ENCODE results near the gene NUMB. TPM values are rescaled to one million over a fixed set of nuclear protein-coding genes. Genes with fewer than 3 reads are reported as not detected.
A peak's percentile ranks its signal among the peaks of the same experiment; 100 is the strongest.

NUMB gene
- total RNA-seq (2014; rRNA removed; shearing (Covaris generic)): 17.1 and 17.8 TPM in 2 replicates

- DNase-seq (ENCODE audit: low read depth): peak; percentile 100
Observed at GRCh38 chr14:73458183-73458976, at the start of gene NUMB. NUMB (minus strand) TSS chr14:73458546; CDS start chr14:73355751, 102,795 bp downstream.

GRCh38 chr14:73503648-73504047 lies 45.3 kb upstream of the NUMB start:
- peak; percentile 87 for DNase-seq (ENCODE audit: low read depth)

- DNase-seq (ENCODE audit: low read depth): no peak
Observed at GRCh38 chr14:73502017-73502619, 43.8 kb upstream of the NUMB start.

- DNase-seq (ENCODE audit: low read depth): no peak
Observed at GRCh38 chr14:73500360-73500759, 42.0 kb upstream of the NUMB start.

- no peak for DNase-seq (ENCODE audit: low read depth)
Observed at GRCh38 chr14:73494593-73494992, 36.2 kb upstream of the NUMB start.

GRCh38 chr14:73492670-73493069 lies 34.3 kb upstream of the NUMB start:
- no peak for DNase-seq (ENCODE audit: low read depth)

GRCh38 chr14:73492043-73492552 lies 33.8 kb upstream of the NUMB start:
- no peak for DNase-seq (ENCODE audit: low read depth)

GRCh38 chr14:73491256-73492042 lies 33.1 kb upstream of the NUMB start:
- peak; percentile 73 for DNase-seq (ENCODE audit: low read depth)

- DNase-seq (ENCODE audit: low read depth): peak; percentile 79
Observed at GRCh38 chr14:73489481-73490175, 31.3 kb upstream of the NUMB start.

GRCh38 chr14:73478684-73479083 lies 20.3 kb upstream of the NUMB start:
- DNase-seq (ENCODE audit: low read depth): no peak

- no peak for DNase-seq (ENCODE audit: low read depth)
Observed at GRCh38 chr14:73477618-73478266, 19.4 kb upstream of the NUMB start.

GRCh38 chr14:73476451-73476931 lies 18.1 kb upstream of the NUMB start:
- peak; percentile 55 for DNase-seq (ENCODE audit: low read depth)

- DNase-seq (ENCODE audit: low read depth): no peak
Observed at GRCh38 chr14:73474952-73475351, 16.6 kb upstream of the NUMB start.

- DNase-seq (ENCODE audit: low read depth): peak; percentile 65
Observed at GRCh38 chr14:73472185-73473114, 14.1 kb upstream of the NUMB start.

- DNase-seq (ENCODE audit: low read depth): no peak
Observed at GRCh38 chr14:73471582-73472184, 13.3 kb upstream of the NUMB start.

- DNase-seq (ENCODE audit: low read depth): no peak
Observed at GRCh38 chr14:73468828-73469375, 10.6 kb upstream of the NUMB start.

- no peak for DNase-seq (ENCODE audit: low read depth)
Observed at GRCh38 chr14:73467800-73468199, 9.5 kb upstream of the NUMB start.

- peak; percentile 41 for DNase-seq (ENCODE audit: low read depth)
Observed at GRCh38 chr14:73467377-73467776, 9.0 kb upstream of the NUMB start.

- no peak for DNase-seq (ENCODE audit: low read depth)
Observed at GRCh38 chr14:73466861-73467260, 8.5 kb upstream of the NUMB start.

Measured in RPMI7951 (cell line).